GM12874 (cell line): ENCODE data around the gene LRSAM1.

Source experiments
- TF ChIP-seq, protein P1 (sequence below): IDR thresholded peaks from 2 replicates; pipeline ENCODE4 v1.5.1; 2011; ENCODE audit warnings: low read depth, mild to moderate bottlenecking, control low read depth, low read length, moderate library complexity; ENCODE audit not compliant: insufficient read depth

Gene LRSAM1

DNA sequence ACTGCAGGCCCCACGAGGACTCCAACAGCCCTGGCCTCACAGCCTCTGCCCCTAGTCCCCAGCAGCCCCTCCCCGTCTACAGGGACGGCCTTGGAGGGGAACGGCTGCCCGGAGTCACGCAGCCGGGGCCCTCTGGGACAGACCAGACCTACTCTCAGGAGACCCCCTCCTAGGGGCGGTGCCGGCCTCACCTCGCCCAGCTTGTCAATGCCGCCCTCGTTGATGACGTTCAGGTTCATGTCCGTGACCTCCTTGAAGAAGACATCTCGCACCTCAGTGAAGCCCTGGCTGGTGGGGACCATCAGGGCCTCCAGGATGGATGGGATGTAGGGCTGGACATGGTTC, 58.6 kb downstream of the LRSAM1 start:
- TF ChIP-seq, protein P1, sequence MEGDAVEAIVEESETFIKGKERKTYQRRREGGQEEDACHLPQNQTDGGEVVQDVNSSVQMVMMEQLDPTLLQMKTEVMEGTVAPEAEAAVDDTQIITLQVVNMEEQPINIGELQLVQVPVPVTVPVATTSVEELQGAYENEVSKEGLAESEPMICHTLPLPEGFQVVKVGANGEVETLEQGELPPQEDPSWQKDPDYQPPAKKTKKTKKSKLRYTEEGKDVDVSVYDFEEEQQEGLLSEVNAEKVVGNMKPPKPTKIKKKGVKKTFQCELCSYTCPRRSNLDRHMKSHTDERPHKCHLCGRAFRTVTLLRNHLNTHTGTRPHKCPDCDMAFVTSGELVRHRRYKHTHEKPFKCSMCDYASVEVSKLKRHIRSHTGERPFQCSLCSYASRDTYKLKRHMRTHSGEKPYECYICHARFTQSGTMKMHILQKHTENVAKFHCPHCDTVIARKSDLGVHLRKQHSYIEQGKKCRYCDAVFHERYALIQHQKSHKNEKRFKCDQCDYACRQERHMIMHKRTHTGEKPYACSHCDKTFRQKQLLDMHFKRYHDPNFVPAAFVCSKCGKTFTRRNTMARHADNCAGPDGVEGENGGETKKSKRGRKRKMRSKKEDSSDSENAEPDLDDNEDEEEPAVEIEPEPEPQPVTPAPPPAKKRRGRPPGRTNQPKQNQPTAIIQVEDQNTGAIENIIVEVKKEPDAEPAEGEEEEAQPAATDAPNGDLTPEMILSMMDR: no peak

DNA sequence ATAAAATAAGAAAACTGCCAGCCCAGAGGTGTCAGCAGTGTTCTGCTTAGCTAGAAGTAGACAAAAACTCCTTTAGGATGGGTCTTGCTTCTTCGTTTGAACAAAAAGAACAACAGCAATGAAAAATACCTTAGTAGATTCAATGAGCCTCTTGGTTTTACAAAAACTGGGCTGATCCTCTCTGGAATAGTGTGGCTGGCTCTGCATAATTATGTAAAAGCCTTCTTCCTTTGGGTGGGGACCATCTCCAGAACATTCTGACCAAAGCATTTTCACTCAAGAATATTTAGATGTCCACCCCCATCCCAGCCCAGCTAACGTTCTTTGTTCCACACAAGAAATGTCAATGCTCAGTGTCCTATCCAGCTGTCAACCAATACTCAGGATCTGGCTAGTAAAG, 63.2 kb downstream of the LRSAM1 start:
- TF ChIP-seq, protein P1: no peak

DNA sequence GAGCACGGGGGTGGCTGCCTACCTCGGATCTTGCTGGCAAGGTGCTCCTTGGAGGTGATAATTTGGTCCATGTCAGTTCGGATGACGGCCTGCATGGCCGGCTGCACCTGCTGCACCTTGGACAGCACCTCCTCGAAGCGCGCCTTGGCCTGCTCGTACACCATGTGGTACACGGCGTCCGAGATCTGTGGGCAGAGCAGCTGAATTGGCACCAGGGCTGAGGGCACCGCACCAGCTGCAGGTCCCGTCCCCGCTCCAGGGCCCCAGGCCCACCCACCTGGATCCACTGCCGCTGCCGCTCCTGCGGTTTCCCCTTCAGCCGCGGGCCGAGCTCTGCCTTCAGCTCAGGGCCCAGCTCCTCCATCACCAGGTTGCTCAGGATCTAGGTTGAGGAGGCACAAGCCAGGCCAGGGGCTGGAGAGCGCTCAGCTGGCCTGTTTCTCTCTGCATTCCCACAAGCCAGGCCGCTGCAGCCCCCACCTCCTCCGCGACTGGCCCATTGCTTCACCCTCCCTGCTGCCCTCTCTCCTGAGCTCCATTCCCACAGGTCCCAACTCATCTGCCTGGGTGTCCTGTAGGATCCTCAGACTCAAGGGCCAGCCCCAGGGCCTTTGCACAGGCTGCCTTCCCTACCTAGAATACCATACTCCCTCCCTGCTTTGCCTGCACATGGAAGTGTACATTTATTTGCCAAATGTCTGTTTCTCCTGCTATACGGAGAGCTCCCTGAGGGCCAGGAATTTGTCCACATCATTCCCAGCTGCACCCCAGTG, 65.7 kb downstream of the LRSAM1 start:
- TF ChIP-seq, protein P1: no peak

DNA sequence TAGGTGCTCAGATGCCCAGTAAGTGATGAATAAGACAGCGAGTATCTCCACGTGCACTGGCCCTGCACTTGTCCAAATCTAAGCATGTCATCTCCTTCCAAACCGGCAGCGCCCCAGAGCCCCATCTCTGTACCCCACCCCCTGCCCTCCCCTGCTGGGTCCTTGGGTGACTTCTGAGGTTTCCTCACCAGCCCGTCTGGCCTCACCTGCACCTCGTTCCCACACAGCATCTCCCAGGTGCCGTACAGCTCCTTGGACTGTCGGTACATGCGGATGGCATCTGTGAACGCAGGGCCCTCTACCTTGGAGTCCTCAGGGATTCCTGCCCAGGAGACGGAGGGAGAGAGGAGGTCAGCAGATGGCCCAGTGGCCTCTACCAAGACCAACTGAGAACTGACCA, 66.3 kb downstream of the LRSAM1 start:
- TF ChIP-seq, protein P1: no peak

DNA sequence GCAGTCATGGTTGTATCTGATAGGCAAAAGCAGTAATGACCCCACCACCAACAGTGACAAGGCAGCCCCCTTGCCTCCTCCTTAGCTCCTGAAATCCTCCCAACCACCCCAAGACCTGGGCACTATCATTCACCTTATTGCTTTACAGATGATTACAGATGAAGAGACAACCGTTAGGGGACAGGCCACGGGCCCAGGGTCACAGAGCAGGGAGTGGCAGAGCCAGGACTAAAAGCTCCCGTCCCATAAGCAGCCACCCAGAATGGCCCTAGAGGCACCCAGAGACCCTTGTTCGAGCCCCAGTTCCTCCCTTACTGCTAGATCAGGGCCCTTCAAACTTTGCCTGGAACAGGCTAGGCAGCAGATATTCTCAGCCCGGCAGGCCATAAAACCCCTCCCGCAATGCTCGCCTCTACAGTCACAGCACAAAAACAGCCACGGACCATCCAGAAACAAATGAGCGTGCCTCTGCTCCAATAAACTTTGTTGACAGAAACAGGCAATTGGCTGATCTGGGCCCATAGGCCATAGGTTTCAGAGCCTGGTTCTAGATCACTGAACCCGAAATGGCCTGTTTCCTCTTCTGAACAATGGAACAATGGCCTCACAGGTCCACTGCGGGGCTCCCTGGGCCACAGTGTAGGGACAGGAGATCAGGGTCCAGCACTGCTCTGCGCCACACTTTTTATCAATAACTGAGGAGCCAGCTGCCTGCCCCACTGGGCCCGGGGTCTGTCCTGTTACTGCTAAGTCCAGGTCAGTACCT, 67.0 kb downstream of the LRSAM1 start:
- TF ChIP-seq, protein P1: no peak

DNA sequence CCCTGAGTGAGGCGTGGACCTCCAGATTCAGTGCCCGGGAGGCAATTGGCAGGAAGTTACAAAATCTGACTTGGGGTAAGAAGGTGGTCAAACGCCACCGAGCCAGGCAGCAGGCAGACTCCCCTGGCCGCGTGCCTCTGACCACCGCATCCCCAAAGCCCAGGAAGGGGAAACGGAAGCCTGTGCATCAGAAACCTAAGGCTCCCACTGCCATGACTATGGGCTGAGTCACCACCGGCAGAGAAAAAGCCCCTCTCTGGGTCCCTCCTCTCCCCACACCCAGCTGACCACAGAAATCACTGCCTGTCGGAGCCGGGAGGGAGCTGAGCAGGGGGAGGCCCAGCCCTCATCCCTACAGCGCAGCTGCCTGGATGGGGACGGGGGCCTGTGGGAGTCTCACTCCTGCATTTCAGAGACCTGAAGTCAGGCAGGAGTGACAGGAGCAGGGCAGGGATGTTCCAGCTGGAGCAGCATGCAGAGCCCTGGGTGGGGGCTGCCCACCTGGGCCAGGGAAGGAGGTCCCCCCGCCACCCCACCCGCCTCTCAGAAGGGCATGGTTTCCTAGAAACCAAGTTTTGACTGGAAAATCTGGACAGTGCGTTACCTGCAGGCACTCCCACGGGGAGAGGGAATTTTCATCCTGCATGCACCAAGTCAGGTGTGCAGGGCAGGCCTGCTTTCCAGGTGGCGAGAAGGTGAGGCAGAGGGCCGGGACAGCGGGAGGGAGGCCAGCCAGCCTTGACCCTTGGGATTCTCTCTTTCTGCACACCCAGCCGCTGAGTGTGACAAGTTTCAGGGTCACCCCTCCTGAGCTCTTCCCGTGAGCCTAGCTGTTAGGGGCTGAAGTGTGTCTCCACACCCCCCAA, 68.2 kb downstream of the LRSAM1 start:
- TF ChIP-seq, protein P1: no peak
